HepG2 (cell line): ENCODE results near the gene PLGRKT. TPM values are rescaled to one million over a fixed set of nuclear protein-coding genes. Genes with fewer than 3 reads are reported as not detected.

Source experiments
- ATAC-seq: fragments of 200-7000 bp; cut with Tn5 transposase; 3 replicates; pipeline ENCODE4 v1.9.1; 2020; ENCODE audit warnings: mild to moderate bottlenecking, moderate library complexity
- BruUV-seq: library from RNA; stranded (reverse); fragments of 400-500 nt; replicated peaks from 2 replicates; lab custom pipeline; 2021; lab: Mats Ljungman, UMichigan
- CTCF ChIA-PET: fragments of 300-600 bp; formaldehyde crosslinking; extraction: SDS; loops from one replicate; lab custom pipeline; 2021; ENCODE audit warnings: low total read pairs, inconsistent platforms, low intra/inter-chr PET ratio; lab: Yijun Ruan, JAX
- POLR2A ChIA-PET: fragments of 350-600 bp; sonication (Branson Sonifier 250); formaldehyde crosslinking; loops from one replicate; lab custom pipeline; 2020; ENCODE audit warnings: antibody characterized with exemption, inconsistent platforms; lab: Yijun Ruan, JAX
- DNase-seq: peaks from one replicate; pipeline ENCODE4 v3.0.0-alpha.2; 2015; ENCODE audit warnings: low spot score
- FAIRE-seq: peaks from 3 replicates; lab custom pipeline; 2011; peaks lifted over from hg19 to GRCh38; lab: Jason Lieb, UNC
- H2AFZ ChIP-seq: one replicate; pipeline ENCODE4 v1.6.1; 2011; ENCODE audit warnings: low read length, inconsistent platforms
- H3K27ac ChIP-seq: fragments of 300-600 bp; 3 replicates; pipeline ENCODE4 v1.8.0; 2011; ENCODE audit warnings: mixed run types, mild to moderate bottlenecking, mixed read lengths, low read length, inconsistent platforms; ENCODE audit not compliant: insufficient read depth; ENCODE audit errors: extremely low read length
- H3K27me3 ChIP-seq, 2 experiments: fragments of 200-600 bp in 1 of 2; 2 replicates in 1 of 2; 3 replicates in 1 of 2; pipeline versions ENCODE4 v1.6.0 to v1.8.0; 2011; ENCODE audit warnings: low read length in 2 of 2, mild to moderate bottlenecking in 2 of 2, moderate library complexity in 2 of 2, inconsistent platforms in 1 of 2; ENCODE audit not compliant: insufficient read depth in 2 of 2, control insufficient read depth in 1 of 2
- H3K36me3 ChIP-seq, 2 experiments: fragments of 200-600 bp in 1 of 2; replicated peaks in 1 of 2; 2 replicates in 1 of 2; 3 replicates in 1 of 2; pipeline versions ENCODE4 v1.5.1 to v1.8.0; 2011; ENCODE audit warnings: low read length in 2 of 2, inconsistent platforms in 1 of 2; ENCODE audit not compliant: insufficient read depth in 2 of 2, control insufficient read depth in 1 of 2
- H3K4me1 ChIP-seq: 2 replicates; pipeline ENCODE4 v1.5.1; 2012; ENCODE audit warnings: low read length, inconsistent platforms; ENCODE audit not compliant: insufficient read depth
- H3K4me2 ChIP-seq: 2 replicates; pipeline ENCODE4 v1.6.0; 2011; ENCODE audit warnings: low read depth, low read length, inconsistent platforms
- H3K4me3 ChIP-seq, 3 experiments: fragments of 200-600 bp in 1 of 3; sonication (generic), shearing (Covaris generic) in 1 of 3; replicated peaks in 1 of 3; 2 replicates each; pipeline ENCODE4 v1.5.1; 2011 to 2016; ENCODE audit warnings: low read length in 3 of 3, inconsistent platforms in 2 of 3, low read depth in 2 of 3, mild to moderate bottlenecking in 2 of 3, control low read depth in 1 of 3, mixed read lengths in 1 of 3; ENCODE audit not compliant: insufficient read depth in 1 of 3
- H3K79me2 ChIP-seq: one replicate; pipeline ENCODE4 v1.6.1; 2011; ENCODE audit warnings: low read length, inconsistent platforms; ENCODE audit not compliant: insufficient read depth
- H3K9ac ChIP-seq: 2 replicates; pipeline ENCODE4 v1.6.0; 2011; ENCODE audit warnings: mild to moderate bottlenecking, low read depth, low read length, inconsistent platforms; ENCODE audit not compliant: insufficient read depth
- H3K9me3 ChIP-seq: 2 replicates; pipeline ENCODE4 v1.5.1; 2012; ENCODE audit warnings: mild to moderate bottlenecking, low read length
- H4K20me1 ChIP-seq: 2 replicates; pipeline ENCODE4 v1.6.0; 2011; ENCODE audit warnings: inconsistent platforms, mild to moderate bottlenecking, low read length, moderate library complexity; ENCODE audit not compliant: insufficient read depth
- BCL6 ChIP-seq: IDR thresholded peaks from 2 replicates; pipeline ENCODE4 v1.6.1; 2016; ENCODE audit warnings: missing genetic modification reagents, missing compliant biosample characterization
- CHCHD3 ChIP-seq: sonication (generic); formaldehyde crosslinking; IDR thresholded peaks from 2 replicates; pipeline ENCODE4 v1.8.0; 2022; ENCODE audit warnings: mild to moderate bottlenecking, missing genetic modification reagents, moderate library complexity
- NCOA2 ChIP-seq: sonication (generic); formaldehyde crosslinking; IDR thresholded peaks from 2 replicates; pipeline ENCODE4 v1.8.0; 2022; ENCODE audit warnings: inconsistent platforms
- SNRNP70 ChIP-seq: fragments of 200-400 bp; formaldehyde crosslinking; IDR thresholded peaks from 2 replicates; pipeline ENCODE4 v1.6.1; 2017; ENCODE audit warnings: mild to moderate bottlenecking, low read depth, low read length, moderate library complexity
- ZFYVE20 ChIP-seq: sonication (generic); formaldehyde crosslinking; IDR thresholded peaks from 2 replicates; pipeline ENCODE4 v1.8.0; 2023; ENCODE audit warnings: low read depth, mild to moderate bottlenecking, moderate library complexity, missing genetic modification reagents, borderline replicate concordance
- ZNF674 ChIP-seq: sonication (generic); formaldehyde crosslinking; IDR thresholded peaks from 2 replicates; pipeline ENCODE4 v1.5.0; 2020; ENCODE audit warnings: low read depth, mild to moderate bottlenecking, missing genetic modification reagents
- WGBS: methylation state at CpG from one replicate; pipeline ENCODE4 v1.1.6; 2017; ENCODE audit warnings: low lambda C conversion rate; 5-methylcytosine and 5-hydroxymethylcytosine counted together
- in situ Hi-C: cut with HindIII; loops from 2 replicates; pipeline ENCODE4 v1.10.0; 2017; ENCODE audit warnings: low pct_unique_long_range_greater_than_20kb; ENCODE audit not compliant: extremely low pct_ligation_motif_present
- intact Hi-C: fragments of 100-400 bp; cut with micrococcal nuclease; formaldehyde crosslinking; loops from one replicate; pipeline ENCODE4 v1.10.0; 2022; ENCODE audit not compliant: unreplicated experiment
- polyA plus RNA-seq, 8 experiments: library from polyadenylated mRNA; depleted of rRNA in 3 of 8; stranded (reverse) in 7 of 8; unstranded in 1 of 8; fragments of >200 nt; fragmentation: Illumina TruSeq in 4 of 8; extraction: Trizol in 4 of 8; gene quantifications; 2 replicates each; pipeline versions ENCODE4 v1.2.1 to v1.2.3, GENCODE V29; 2011 to 2016; ENCODE audit warnings: low read depth in 4 of 8, missing spikeins in 1 of 8, mixed read lengths in 1 of 8; ENCODE audit not compliant: insufficient read depth in 1 of 8
- total RNA-seq, 5 experiments: library from RNA; depleted of rRNA; stranded (reverse); fragments of >200 nt; fragmentation: Illumina TruSeq; extraction: Trizol; gene quantifications; 2 replicates each; pipeline ENCODE4 v1.2.3, GENCODE V29; 2016; ENCODE audit warnings: low read depth in 1 of 5
- TF ChIP-seq, protein P1 (sequence below): sonication (generic); formaldehyde crosslinking; IDR thresholded peaks from 2 replicates; pipeline ENCODE4 v1.4.0; 2020; ENCODE audit warnings: missing genetic modification reagents
- TF ChIP-seq, protein P2 (sequence below): sonication (generic); formaldehyde crosslinking; IDR thresholded peaks from 2 replicates; pipeline ENCODE4 v1.9.0; 2021; ENCODE audit warnings: missing genetic modification reagents, mild to moderate bottlenecking, borderline replicate concordance
- TF ChIP-seq, protein P3 (sequence below): sonication (generic); formaldehyde crosslinking; IDR thresholded peaks from 2 replicates; pipeline ENCODE4 v1.4.0; 2020; ENCODE audit warnings: low read depth, missing genetic modification reagents
- TF ChIP-seq, protein P4 (sequence below): sonication (generic); formaldehyde crosslinking; IDR thresholded peaks from 2 replicates; pipeline ENCODE4 v1.4.0; 2020; ENCODE audit warnings: missing genetic modification reagents

The PLGRKT gene
- total and polyA plus RNA-seq, 2 of the 13 experiments (the other 11 are each of a cell fraction or from before 2014, with no cell fraction given) = 5.0 to 15.8 TPM

DNA sequence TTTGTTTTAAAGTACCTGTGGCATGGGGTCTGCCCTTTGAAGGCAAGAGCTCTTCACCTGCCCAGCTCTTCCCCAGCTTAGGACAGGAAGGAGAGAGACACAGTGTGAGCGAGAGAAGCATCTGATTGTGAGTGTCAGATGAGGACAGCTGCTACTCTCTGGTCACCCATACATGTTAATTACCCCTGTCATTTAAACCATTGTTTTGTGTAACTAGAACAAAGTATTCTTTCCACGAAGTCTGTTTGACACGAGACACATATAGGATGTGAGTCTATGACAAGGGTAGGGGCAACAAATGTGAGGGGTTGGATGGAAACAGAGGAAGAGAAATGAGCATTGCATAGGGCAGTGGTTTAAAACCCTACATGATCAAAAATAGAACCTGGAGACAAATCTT is 9.6 kb upstream of the PLGRKT start:
- Histone ChIP-seq H3K36me3 (no peaks in the 10 kb centered on the region), H4K20me1 (no peaks in the 10 kb centered on the region), H3K4me1 (peaks cover 8% of the 10 kb centered on the region), H3K79me2 (no peaks in the 10 kb centered on the region), H3K9me3 (no peaks in the 10 kb centered on the region), H3K9ac (no peak overlapping the region), H3K27me3 (peaks cover 0 to 4% of the 10 kb centered on the region in 2 experiments; a peak in 1 of 5 replicates), H3K4me2 (no peak overlapping the region), H3K27ac (no peak overlapping the region), H3K4me3 (no peak overlapping the region), H2AFZ (no peak overlapping the region)
- WGBS = 4% methylated on average over 3 of the region's 3 CpGs
- BruUV-seq = no TSS peak
- intact Hi-C loops (no loop called here), in situ Hi-C loops (loop anchor here (10.0 to 25.0 kb wide), 3 partner anchors 147 to 685 kb away; partner anchors contain the start of gene JAK2)
- FAIRE-seq (no peak), ATAC-seq (no peak), DNase-seq (no peak)
- TF ChIP-seq SNRNP70 (no peak), CHCHD3 (CRISPR knock-in tag) (no peak), ZNF674 (CRISPR knock-in tag) (no peak), BCL6 (no peak), NCOA2 (CRISPR knock-in tag) (no peak), ZFYVE20 (CRISPR knock-in tag) (no peak)
- TF ChIP-seq, protein P1, sequence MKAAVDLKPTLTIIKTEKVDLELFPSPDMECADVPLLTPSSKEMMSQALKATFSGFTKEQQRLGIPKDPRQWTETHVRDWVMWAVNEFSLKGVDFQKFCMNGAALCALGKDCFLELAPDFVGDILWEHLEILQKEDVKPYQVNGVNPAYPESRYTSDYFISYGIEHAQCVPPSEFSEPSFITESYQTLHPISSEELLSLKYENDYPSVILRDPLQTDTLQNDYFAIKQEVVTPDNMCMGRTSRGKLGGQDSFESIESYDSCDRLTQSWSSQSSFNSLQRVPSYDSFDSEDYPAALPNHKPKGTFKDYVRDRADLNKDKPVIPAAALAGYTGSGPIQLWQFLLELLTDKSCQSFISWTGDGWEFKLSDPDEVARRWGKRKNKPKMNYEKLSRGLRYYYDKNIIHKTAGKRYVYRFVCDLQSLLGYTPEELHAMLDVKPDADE (CRISPR knock-in tag) = no peak
- TF ChIP-seq, protein P2, sequence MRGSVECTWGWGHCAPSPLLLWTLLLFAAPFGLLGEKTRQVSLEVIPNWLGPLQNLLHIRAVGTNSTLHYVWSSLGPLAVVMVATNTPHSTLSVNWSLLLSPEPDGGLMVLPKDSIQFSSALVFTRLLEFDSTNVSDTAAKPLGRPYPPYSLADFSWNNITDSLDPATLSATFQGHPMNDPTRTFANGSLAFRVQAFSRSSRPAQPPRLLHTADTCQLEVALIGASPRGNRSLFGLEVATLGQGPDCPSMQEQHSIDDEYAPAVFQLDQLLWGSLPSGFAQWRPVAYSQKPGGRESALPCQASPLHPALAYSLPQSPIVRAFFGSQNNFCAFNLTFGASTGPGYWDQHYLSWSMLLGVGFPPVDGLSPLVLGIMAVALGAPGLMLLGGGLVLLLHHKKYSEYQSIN = no peak
- TF ChIP-seq, protein P3, sequence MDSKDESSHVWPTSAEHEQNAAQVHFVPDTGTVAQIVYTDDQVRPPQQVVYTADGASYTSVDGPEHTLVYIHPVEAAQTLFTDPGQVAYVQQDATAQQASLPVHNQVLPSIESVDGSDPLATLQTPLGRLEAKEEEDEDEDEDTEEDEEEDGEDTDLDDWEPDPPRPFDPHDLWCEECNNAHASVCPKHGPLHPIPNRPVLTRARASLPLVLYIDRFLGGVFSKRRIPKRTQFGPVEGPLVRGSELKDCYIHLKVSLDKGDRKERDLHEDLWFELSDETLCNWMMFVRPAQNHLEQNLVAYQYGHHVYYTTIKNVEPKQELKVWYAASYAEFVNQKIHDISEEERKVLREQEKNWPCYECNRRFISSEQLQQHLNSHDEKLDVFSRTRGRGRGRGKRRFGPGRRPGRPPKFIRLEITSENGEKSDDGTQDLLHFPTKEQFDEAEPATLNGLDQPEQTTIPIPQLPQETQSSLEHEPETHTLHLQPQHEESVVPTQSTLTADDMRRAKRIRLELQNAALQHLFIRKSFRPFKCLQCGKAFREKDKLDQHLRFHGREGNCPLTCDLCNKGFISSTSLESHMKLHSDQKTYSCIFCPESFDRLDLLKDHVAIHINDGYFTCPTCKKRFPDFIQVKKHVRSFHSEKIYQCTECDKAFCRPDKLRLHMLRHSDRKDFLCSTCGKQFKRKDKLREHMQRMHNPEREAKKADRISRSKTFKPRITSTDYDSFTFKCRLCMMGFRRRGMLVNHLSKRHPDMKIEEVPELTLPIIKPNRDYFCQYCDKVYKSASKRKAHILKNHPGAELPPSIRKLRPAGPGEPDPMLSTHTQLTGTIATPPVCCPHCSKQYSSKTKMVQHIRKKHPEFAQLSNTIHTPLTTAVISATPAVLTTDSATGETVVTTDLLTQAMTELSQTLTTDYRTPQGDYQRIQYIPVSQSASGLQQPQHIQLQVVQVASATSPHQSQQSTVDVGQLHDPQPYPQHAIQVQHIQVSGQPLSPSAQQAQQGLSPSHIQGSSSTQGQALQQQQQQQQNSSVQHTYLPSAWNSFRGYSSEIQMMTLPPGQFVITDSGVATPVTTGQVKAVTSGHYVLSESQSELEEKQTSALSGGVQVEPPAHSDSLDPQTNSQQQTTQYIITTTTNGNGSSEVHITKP = no peak
- TF ChIP-seq, protein P4, sequence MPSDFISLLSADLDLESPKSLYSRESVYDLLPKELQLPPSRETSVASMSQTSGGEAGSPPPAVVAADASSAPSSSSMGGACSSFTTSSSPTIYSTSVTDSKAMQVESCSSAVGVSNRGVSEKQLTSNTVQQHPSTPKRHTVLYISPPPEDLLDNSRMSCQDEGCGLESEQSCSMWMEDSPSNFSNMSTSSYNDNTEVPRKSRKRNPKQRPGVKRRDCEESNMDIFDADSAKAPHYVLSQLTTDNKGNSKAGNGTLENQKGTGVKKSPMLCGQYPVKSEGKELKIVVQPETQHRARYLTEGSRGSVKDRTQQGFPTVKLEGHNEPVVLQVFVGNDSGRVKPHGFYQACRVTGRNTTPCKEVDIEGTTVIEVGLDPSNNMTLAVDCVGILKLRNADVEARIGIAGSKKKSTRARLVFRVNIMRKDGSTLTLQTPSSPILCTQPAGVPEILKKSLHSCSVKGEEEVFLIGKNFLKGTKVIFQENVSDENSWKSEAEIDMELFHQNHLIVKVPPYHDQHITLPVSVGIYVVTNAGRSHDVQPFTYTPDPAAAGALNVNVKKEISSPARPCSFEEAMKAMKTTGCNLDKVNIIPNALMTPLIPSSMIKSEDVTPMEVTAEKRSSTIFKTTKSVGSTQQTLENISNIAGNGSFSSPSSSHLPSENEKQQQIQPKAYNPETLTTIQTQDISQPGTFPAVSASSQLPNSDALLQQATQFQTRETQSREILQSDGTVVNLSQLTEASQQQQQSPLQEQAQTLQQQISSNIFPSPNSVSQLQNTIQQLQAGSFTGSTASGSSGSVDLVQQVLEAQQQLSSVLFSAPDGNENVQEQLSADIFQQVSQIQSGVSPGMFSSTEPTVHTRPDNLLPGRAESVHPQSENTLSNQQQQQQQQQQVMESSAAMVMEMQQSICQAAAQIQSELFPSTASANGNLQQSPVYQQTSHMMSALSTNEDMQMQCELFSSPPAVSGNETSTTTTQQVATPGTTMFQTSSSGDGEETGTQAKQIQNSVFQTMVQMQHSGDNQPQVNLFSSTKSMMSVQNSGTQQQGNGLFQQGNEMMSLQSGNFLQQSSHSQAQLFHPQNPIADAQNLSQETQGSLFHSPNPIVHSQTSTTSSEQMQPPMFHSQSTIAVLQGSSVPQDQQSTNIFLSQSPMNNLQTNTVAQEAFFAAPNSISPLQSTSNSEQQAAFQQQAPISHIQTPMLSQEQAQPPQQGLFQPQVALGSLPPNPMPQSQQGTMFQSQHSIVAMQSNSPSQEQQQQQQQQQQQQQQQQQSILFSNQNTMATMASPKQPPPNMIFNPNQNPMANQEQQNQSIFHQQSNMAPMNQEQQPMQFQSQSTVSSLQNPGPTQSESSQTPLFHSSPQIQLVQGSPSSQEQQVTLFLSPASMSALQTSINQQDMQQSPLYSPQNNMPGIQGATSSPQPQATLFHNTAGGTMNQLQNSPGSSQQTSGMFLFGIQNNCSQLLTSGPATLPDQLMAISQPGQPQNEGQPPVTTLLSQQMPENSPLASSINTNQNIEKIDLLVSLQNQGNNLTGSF (CRISPR knock-in tag) = no peak
- POLR2A ChIA-PET = no interaction called here
- CTCF ChIA-PET = no interaction called here
